ENCODE results near the gene CMTM7.

DNA sequence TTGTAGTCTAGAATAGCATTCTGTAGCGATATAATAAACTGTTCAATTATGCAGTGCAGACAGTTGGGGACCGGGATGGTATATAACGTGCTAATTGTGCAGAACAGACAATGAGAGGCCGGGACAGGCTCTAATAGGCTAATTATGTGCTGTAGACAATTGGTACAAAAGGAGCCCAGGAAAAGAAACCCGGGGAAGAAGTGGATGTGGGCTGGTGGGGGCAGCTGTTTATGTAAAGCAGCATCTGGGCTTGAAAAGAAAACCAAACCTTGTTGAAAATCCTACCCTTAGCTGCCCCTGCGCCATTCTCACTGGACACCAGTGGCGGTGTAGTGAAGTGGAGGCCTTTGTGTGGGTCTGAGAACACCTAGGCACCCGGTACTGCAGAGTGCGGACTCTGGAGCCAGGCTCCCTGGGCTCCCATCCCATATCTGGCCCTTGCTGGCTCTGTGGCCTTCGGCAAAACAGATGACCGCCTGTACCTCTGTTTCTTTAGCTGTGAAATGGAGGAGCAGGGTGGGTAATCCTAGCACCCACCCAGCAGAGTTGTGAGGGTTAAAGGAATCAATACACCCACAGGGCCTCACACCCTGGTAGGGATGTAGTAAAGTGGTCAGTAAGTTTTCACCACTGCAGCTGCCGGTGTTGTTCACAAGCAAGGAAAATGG, 59.5 kb downstream of the CMTM7 start:
- no peak for TF ChIP-seq POLR2A (IDR thresholded peaks at IDR 0.05)
- TF ChIP-seq, protein P1, sequence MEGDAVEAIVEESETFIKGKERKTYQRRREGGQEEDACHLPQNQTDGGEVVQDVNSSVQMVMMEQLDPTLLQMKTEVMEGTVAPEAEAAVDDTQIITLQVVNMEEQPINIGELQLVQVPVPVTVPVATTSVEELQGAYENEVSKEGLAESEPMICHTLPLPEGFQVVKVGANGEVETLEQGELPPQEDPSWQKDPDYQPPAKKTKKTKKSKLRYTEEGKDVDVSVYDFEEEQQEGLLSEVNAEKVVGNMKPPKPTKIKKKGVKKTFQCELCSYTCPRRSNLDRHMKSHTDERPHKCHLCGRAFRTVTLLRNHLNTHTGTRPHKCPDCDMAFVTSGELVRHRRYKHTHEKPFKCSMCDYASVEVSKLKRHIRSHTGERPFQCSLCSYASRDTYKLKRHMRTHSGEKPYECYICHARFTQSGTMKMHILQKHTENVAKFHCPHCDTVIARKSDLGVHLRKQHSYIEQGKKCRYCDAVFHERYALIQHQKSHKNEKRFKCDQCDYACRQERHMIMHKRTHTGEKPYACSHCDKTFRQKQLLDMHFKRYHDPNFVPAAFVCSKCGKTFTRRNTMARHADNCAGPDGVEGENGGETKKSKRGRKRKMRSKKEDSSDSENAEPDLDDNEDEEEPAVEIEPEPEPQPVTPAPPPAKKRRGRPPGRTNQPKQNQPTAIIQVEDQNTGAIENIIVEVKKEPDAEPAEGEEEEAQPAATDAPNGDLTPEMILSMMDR (IDR thresholded peaks at IDR 0.05): no peak
